Calu3 (cell line): ENCODE results near the gene TRPV6. TPM values are rescaled to one million over a fixed set of nuclear protein-coding genes. Genes with fewer than 3 reads are reported as not detected.

ENCODE experiments used
- BruUV-seq: library from RNA; stranded (reverse); fragments of 400-500 nt; replicated peaks from 2 replicates; lab custom pipeline; 2021; lab: Mats Ljungman, UMichigan
- CTCF ChIA-PET: fragments of 300-600 bp; sonication (Branson Sonifier 250); formaldehyde crosslinking; loops from one replicate; lab custom pipeline; 2022; ENCODE audit warnings: antibody characterized with exemption; lab: Charles Lee
- DNase-seq: peaks from one replicate; pipeline ENCODE4 v3.0.0; 2022
- H3K27ac Mint-ChIP-seq: one replicate; pipeline ENCODE4 v1.8.0; 2022; ENCODE audit warnings: mixed read lengths; ENCODE audit not compliant: unreplicated experiment
- H3K27me3 Mint-ChIP-seq: one replicate; pipeline ENCODE4 v1.8.0; 2022; ENCODE audit warnings: mixed read lengths; ENCODE audit not compliant: unreplicated experiment
- H3K36me3 Mint-ChIP-seq: one replicate; pipeline ENCODE4 v1.8.0; 2022; ENCODE audit warnings: mild to moderate bottlenecking, moderate library complexity, mixed read lengths; ENCODE audit not compliant: insufficient read depth, unreplicated experiment
- H3K4me1 Mint-ChIP-seq: one replicate; pipeline ENCODE4 v1.8.0; 2022; ENCODE audit warnings: mild to moderate bottlenecking, low read depth, mixed read lengths; ENCODE audit not compliant: unreplicated experiment
- H3K4me3 Mint-ChIP-seq: one replicate; pipeline ENCODE4 v1.8.0; 2022; ENCODE audit warnings: mild to moderate bottlenecking, low read depth, moderate library complexity, mixed read lengths; ENCODE audit not compliant: unreplicated experiment
- H3K9me3 Mint-ChIP-seq: one replicate; pipeline ENCODE4 v1.8.0; 2022; ENCODE audit warnings: low read depth, mixed read lengths; ENCODE audit not compliant: unreplicated experiment
- CTCF ChIP-seq: fragments of 200-600 bp; IDR thresholded peaks from one replicate; pipeline ENCODE4 v1.8.0; 2022; ENCODE audit warnings: antibody characterized with exemption; ENCODE audit not compliant: unreplicated experiment
- intact Hi-C: fragments of 100-400 bp; cut with micrococcal nuclease; formaldehyde crosslinking; loops from one replicate; pipeline ENCODE4 v1.10.0; 2022; ENCODE audit not compliant: unreplicated experiment
- total RNA-seq: library from RNA; stranded (reverse); gene quantifications from 2 replicates; pipeline ENCODE4 v1.2.3, GENCODE V29; 2022

The TRPV6 gene
- total RNA-seq, 1 experiment from 2014 or later: 1.7 TPM

GRCh38 chr7:142859411-142859810 lies 26.1 kb downstream of the TRPV6 start:
- TF ChIP-seq CTCF: no peak
- DNase-seq: no peak
- Mint-ChIP-seq H3K9me3 (no peaks in the 10 kb centered on the region), H3K4me1 (peaks cover 10% of the 10 kb centered on the region), H3K36me3 (peaks cover 3% of the 10 kb centered on the region), H3K27me3 (peaks cover 82% of the 10 kb centered on the region), H3K27ac (no peak overlapping the region), H3K4me3 (no peak overlapping the region)
- CTCF ChIA-PET: interaction anchor here (0.5 kb wide), 1 partner anchor 272 kb away, joined by 3 read pairs; no protein-coding TSS in a partner anchor
- no TSS peak for BruUV-seq
- intact Hi-C loops: no loop called here

- Mint-ChIP-seq H3K36me3 (peaks cover 8% of the 10 kb centered on the region), H3K9me3 (no peaks in the 10 kb centered on the region), H3K27me3 (peaks cover 72% of the 10 kb centered on the region), H3K27ac (no peak overlapping the region), H3K4me3 (no peak overlapping the region), H3K4me1 (peaks cover 21% of the 10 kb centered on the region)
- TF ChIP-seq CTCF: no peak
- intact Hi-C loops: no loop called here
- DNase-seq: no peak
- CTCF ChIA-PET: interaction anchor here (0.7 to 1.0 kb wide), 2 partner anchors 161 to 357 kb away, joined by 3 to 4 read pairs; no protein-coding TSS in a partner anchor
- BruUV-seq: no TSS peak
Measured at GRCh38 chr7:142857625-142858024, 27.9 kb downstream of the TRPV6 start.

- Mint-ChIP-seq H3K9me3 (no peaks in the 10 kb centered on the region), H3K36me3 (peaks cover 8% of the 10 kb centered on the region), H3K4me3 (no peak overlapping the region), H3K4me1 (peaks cover 21% of the 10 kb centered on the region), H3K27ac (no peak overlapping the region), H3K27me3 (peaks cover 72% of the 10 kb centered on the region)
- TF ChIP-seq CTCF: no peak
- BruUV-seq: no TSS peak
- CTCF ChIA-PET: interaction anchor here (1.0 kb wide), 1 partner anchor 10 kb away, joined by 4 read pairs; no protein-coding TSS in a partner anchor
- no peak for DNase-seq
- intact Hi-C loops: no loop called here
Measured at GRCh38 chr7:142856565-142857245, 28.8 kb downstream of the TRPV6 start.

GRCh38 chr7:142855756-142856564 lies 29.6 kb downstream of the TRPV6 start:
- intact Hi-C loops: no loop called here
- Mint-ChIP-seq H3K27ac (no peak overlapping the region), H3K9me3 (no peaks in the 10 kb centered on the region), H3K4me1 (peaks cover 21% of the 10 kb centered on the region), H3K27me3 (peaks cover 72% of the 10 kb centered on the region), H3K36me3 (peaks cover 8% of the 10 kb centered on the region), H3K4me3 (peak overlapping the region; percentile 91)
- no peak for TF ChIP-seq CTCF
- no peak for DNase-seq
- CTCF ChIA-PET: interaction anchor here (0.9 to 1.3 kb wide), 3 partner anchors 10 to 268 kb away, joined by 3 to 4 read pairs (median 4); no protein-coding TSS in a partner anchor
- BruUV-seq: no TSS peak
